HCT116 (cell line): ENCODE data around the gene BCR. TPM values are rescaled to one million over a fixed set of nuclear protein-coding genes. Genes with fewer than 3 reads are reported as not detected.

Experiments used
- ATAC-seq: fragments of 200-7000 bp; cut with Tn5 transposase; 2 replicates; pipeline ENCODE4 v1.9.1; 2020; ENCODE audit warnings: mild to moderate bottlenecking, moderate library complexity
- BruUV-seq: library from RNA; stranded (reverse); fragments of 400-500 nt; replicated peaks from 2 replicates; lab custom pipeline; 2021; lab: Mats Ljungman, UMichigan
- CTCF ChIA-PET: fragments of 300-600 bp; sonication (Branson Sonifier 250); formaldehyde crosslinking; loops from one replicate; lab custom pipeline; 2021; ENCODE audit warnings: antibody characterized with exemption; lab: Charles Lee
- POLR2A ChIA-PET: fragments of 300-600, 350-600 bp; sonication (Branson Sonifier 250); formaldehyde crosslinking; loops from one replicate; lab custom pipeline; 2021; ENCODE audit warnings: antibody characterized with exemption; lab: Charles Lee
- RAD21 ChIA-PET, 2 experiments: fragments of 300-600 bp; sonication (Branson Sonifier 250); formaldehyde crosslinking; loops; one replicate each; lab custom pipeline; 2023; ENCODE audit warnings: low total read pairs in 2 of 2; ENCODE audit not compliant: uncharacterized antibody in 2 of 2, unreplicated experiment in 2 of 2, low non-redundant PET in 1 of 2; lab: Charles Lee
- DNase-seq: peaks from one replicate; pipeline ENCODE4 v3.0.0-alpha.2; 2010; ENCODE audit warnings: low read depth, low spot score
- H2AFZ ChIP-seq: fragments of 200-600 bp; shearing (Covaris generic), sonication (generic); 2 replicates; pipeline ENCODE4 v1.6.1; 2017; ENCODE audit warnings: low read depth, mixed run types, mixed read lengths, antibody characterized with exemption, low read length; ENCODE audit not compliant: poor library complexity, severe bottlenecking
- H3K27ac ChIP-seq: 2 replicates; pipeline ENCODE4 v1.5.1; 2012; ENCODE audit warnings: low read depth, low read length
- H3K27me3 ChIP-seq: fragments of 200-600 bp; sonication (generic); 2 replicates; pipeline ENCODE4 v1.6.1; 2016; ENCODE audit warnings: mixed run types, low read length, mixed read lengths; ENCODE audit not compliant: insufficient read depth
- H3K36me3 ChIP-seq, 2 experiments: fragments of 200-500 bp in 1 of 2; fragments of 200-600 bp in 1 of 2; sonication (Bioruptor generic) in 1 of 2; sonication (generic) in 1 of 2; 2 replicates each; pipeline versions ENCODE4 v1.5.1 to v1.6.1; 2014 to 2016; ENCODE audit warnings: low read length in 2 of 2, inconsistent platforms in 1 of 2, mixed read lengths in 1 of 2, mixed run types in 1 of 2; ENCODE audit not compliant: insufficient read depth in 2 of 2, control insufficient read depth in 1 of 2
- H3K4me1 ChIP-seq, 2 experiments: fragments of 200-600 bp in 1 of 2; sonication (generic) in 1 of 2; 2 replicates each; pipeline versions ENCODE4 v1.5.1 to v1.6.1; 2012 to 2017; ENCODE audit warnings: low read length in 2 of 2, inconsistent platforms in 1 of 2, mild to moderate bottlenecking in 1 of 2, mixed read lengths in 1 of 2, mixed run types in 1 of 2, moderate library complexity in 1 of 2; ENCODE audit not compliant: insufficient read depth in 2 of 2, control insufficient read depth in 1 of 2
- H3K4me2 ChIP-seq: fragments of 200-600 bp; sonication (generic); 2 replicates; pipeline ENCODE4 v1.6.1; 2017; ENCODE audit warnings: mixed run types, low read length, mixed read lengths
- H3K4me3 ChIP-seq, 2 experiments: fragments of 200-600 bp in 1 of 2; sonication (generic) in 1 of 2; replicated peaks in 1 of 2; 2 replicates each; pipeline ENCODE4 v1.5.1; 2011 to 2016; ENCODE audit warnings: low read length in 2 of 2, control low read depth in 1 of 2, low read depth in 1 of 2, mild to moderate bottlenecking in 1 of 2, mixed read lengths in 1 of 2, mixed run types in 1 of 2
- H3K79me2 ChIP-seq: fragments of 200-600 bp; sonication (generic); 2 replicates; pipeline ENCODE4 v1.6.1; 2017; ENCODE audit warnings: mild to moderate bottlenecking, mixed run types, low read length, moderate library complexity, mixed read lengths; ENCODE audit not compliant: insufficient read depth
- H3K9ac ChIP-seq: fragments of 200-600 bp; sonication (generic); 2 replicates; pipeline ENCODE4 v1.6.1; 2016; ENCODE audit warnings: low read length, mixed read lengths
- H3K9me2 ChIP-seq: fragments of 200-600 bp; sonication (generic), shearing (Covaris generic); 2 replicates; pipeline ENCODE4 v1.6.1; 2017; ENCODE audit warnings: mixed run types, mild to moderate bottlenecking, moderate library complexity; ENCODE audit not compliant: insufficient read depth
- H3K9me3 ChIP-seq, 2 experiments: fragments of 200-500 bp in 1 of 2; fragments of 200-600 bp in 1 of 2; sonication (Bioruptor generic) in 1 of 2; sonication (generic) in 1 of 2; 2 replicates each; pipeline ENCODE4 v1.6.1; 2014 to 2017; ENCODE audit warnings: low read length in 2 of 2, mixed read lengths in 2 of 2, inconsistent platforms in 1 of 2, low read depth in 1 of 2, mild to moderate bottlenecking in 1 of 2, mixed run types in 1 of 2, moderate library complexity in 1 of 2; ENCODE audit not compliant: control insufficient read depth in 1 of 2, insufficient read depth in 1 of 2
- H4K20me1 ChIP-seq: fragments of 200-600 bp; sonication (generic), shearing (Covaris generic); 2 replicates; pipeline ENCODE4 v1.6.1; 2017; ENCODE audit warnings: mixed run types, mild to moderate bottlenecking, moderate library complexity; ENCODE audit not compliant: insufficient read depth
- CEBPB ChIP-seq: IDR thresholded peaks from 2 replicates; pipeline ENCODE4 v1.6.1; 2012; ENCODE audit warnings: low read depth
- ELF1 ChIP-seq: IDR thresholded peaks from 2 replicates; pipeline ENCODE4 v1.6.1; 2012; ENCODE audit warnings: low read depth, borderline replicate concordance
- EZH2 ChIP-seq: fragments of 200-600 bp; sonication (generic); IDR thresholded peaks from 2 replicates; pipeline ENCODE4 v1.6.1; 2017; ENCODE audit warnings: antibody characterized with exemption, mixed run types
- REST ChIP-seq: IDR thresholded peaks from 2 replicates; pipeline ENCODE4 v1.6.1; 2012; ENCODE audit warnings: low read depth
- YY1 ChIP-seq: IDR thresholded peaks from 2 replicates; pipeline ENCODE4 v1.6.1; 2011; ENCODE audit warnings: low read length, low read depth, moderate library complexity, mild to moderate bottlenecking; ENCODE audit not compliant: insufficient replicate concordance; ENCODE audit errors: extremely low read depth
- ZBTB33 ChIP-seq: IDR thresholded peaks from 2 replicates; pipeline ENCODE4 v1.6.1; 2011; ENCODE audit warnings: mild to moderate bottlenecking, low read length, moderate library complexity; ENCODE audit not compliant: insufficient replicate concordance; ENCODE audit errors: extremely low read depth
- ZNF274 ChIP-seq: fragments of 200-500 bp; sonication (Bioruptor generic); IDR thresholded peaks from 2 replicates; pipeline ENCODE4 v1.6.1; 2014; ENCODE audit warnings: mild to moderate bottlenecking, low read depth, low read length, inconsistent platforms
- intact Hi-C: fragments of 100-400 bp; cut with micrococcal nuclease; formaldehyde crosslinking; loops from 2 replicates; pipeline ENCODE4 v1.10.0; 2022
- total RNA-seq: library from RNA; stranded (reverse); gene quantifications from one replicate; pipeline ENCODE4 v1.2.1, GENCODE V29; 2021; ENCODE audit not compliant: unreplicated experiment

Gene BCR
- total RNA-seq, 1 experiment from 2014 or later = 39.7 TPM

- TF ChIP-seq REST = no peak
- Histone ChIP-seq H3K4me2 (no peak overlapping the region), H3K27me3 (no peaks in the 10 kb centered on the region), H2AFZ (no peak overlapping the region), H3K9ac (no peak overlapping the region), H3K79me2 (no peaks in the 10 kb centered on the region; the same call in 1 of the 2 replicates), H3K36me3 (peaks cover 10 to 14% of the 10 kb centered on the region in 2 experiments; a peak in 1 of 4 replicates), H3K4me1 (peaks cover 18 to 23% of the 10 kb centered on the region in 2 experiments), H4K20me1 (no peaks in the 10 kb centered on the region), H3K9me3 (no peaks in the 10 kb centered on the region), H3K9me2 (no peaks in the 10 kb centered on the region), H3K27ac (no peak overlapping the region), H3K4me3 (no peak overlapping the region)
- CTCF ChIA-PET = interaction anchor here (0.8 kb wide), 1 partner anchor 100 kb away, joined by 3 read pairs; no protein-coding TSS in a partner anchor
- DNase-seq = no peak
- BruUV-seq = no TSS peak
- POLR2A ChIA-PET = no interaction called here
- RAD21 ChIA-PET = no interaction called here
- intact Hi-C loops = no loop called here
- no peak for ATAC-seq
Measured at GRCh38 chr22:23278883-23279675, 98.8 kb downstream of the BCR start.

GRCh38 chr22:23279781-23280180 is 99.5 kb downstream of the BCR start:
- Histone ChIP-seq H3K36me3 (peaks cover 10 to 16% of the 10 kb centered on the region in 2 experiments; a peak in 2 of 4 replicates), H2AFZ (no peak overlapping the region), H3K4me3 (no peak overlapping the region), H4K20me1 (no peaks in the 10 kb centered on the region), H3K9me2 (no peaks in the 10 kb centered on the region), H3K9ac (no peak overlapping the region), H3K9me3 (no peaks in the 10 kb centered on the region), H3K4me2 (no peak overlapping the region), H3K27ac (no peak overlapping the region), H3K79me2 (no peaks in the 10 kb centered on the region; the same call in 1 of the 2 replicates), H3K4me1 (peaks cover 18 to 23% of the 10 kb centered on the region in 2 experiments), H3K27me3 (no peaks in the 10 kb centered on the region)
- RAD21 ChIA-PET = no interaction called here
- no TSS peak for BruUV-seq
- intact Hi-C loops = no loop called here
- CTCF ChIA-PET = no interaction called here
- DNase-seq (no peak), ATAC-seq (no peak)
- POLR2A ChIA-PET = no interaction called here
- TF ChIP-seq REST (no peak), CEBPB (no peak), EZH2 (no peak), YY1 (no peak), ZNF274 (no peak), ZBTB33 (no peak), ELF1 (no peak)
